22Rv1 (cell line): ENCODE results near the gene OSER1.

Experiments used
- ZFX ChIP-seq: fragments of 450-650 bp; IDR thresholded peaks from 2 replicates; pipeline ENCODE4 v1.6.1; 2017; ENCODE audit warnings: antibody characterized with exemption, borderline replicate concordance
- TF ChIP-seq, protein P1 (sequence below): fragments of 450-650 bp; IDR thresholded peaks from 2 replicates; pipeline ENCODE4 v1.5.1; 2017; ENCODE audit warnings: mild to moderate bottlenecking

DNA sequence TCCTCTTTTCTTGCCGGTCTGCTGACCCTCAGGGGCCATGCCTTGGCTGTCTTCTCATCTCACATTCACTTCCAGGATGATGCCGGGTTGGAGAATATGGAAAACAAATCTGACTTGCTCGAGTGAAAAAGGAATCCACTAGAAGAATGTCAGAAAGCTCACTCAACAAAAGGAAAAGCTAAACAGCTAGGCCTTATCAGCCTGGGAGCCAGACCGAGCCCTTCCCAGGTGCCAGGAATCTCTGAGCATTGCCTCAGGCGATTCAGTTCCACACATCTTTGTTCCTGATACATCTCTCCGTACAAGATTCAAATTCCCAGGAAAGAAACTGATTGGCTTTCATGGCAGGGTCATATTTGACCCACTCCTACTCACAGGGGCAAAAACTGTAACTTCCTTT, 9.2 kb upstream of the OSER1 start:
- TF ChIP-seq, protein P1, sequence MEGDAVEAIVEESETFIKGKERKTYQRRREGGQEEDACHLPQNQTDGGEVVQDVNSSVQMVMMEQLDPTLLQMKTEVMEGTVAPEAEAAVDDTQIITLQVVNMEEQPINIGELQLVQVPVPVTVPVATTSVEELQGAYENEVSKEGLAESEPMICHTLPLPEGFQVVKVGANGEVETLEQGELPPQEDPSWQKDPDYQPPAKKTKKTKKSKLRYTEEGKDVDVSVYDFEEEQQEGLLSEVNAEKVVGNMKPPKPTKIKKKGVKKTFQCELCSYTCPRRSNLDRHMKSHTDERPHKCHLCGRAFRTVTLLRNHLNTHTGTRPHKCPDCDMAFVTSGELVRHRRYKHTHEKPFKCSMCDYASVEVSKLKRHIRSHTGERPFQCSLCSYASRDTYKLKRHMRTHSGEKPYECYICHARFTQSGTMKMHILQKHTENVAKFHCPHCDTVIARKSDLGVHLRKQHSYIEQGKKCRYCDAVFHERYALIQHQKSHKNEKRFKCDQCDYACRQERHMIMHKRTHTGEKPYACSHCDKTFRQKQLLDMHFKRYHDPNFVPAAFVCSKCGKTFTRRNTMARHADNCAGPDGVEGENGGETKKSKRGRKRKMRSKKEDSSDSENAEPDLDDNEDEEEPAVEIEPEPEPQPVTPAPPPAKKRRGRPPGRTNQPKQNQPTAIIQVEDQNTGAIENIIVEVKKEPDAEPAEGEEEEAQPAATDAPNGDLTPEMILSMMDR = no peak
- no peak for TF ChIP-seq ZFX
